Lower leg skin (tissue), 4 donors: Measurements from ENCODE around the gene VWDE. TPM values are rescaled to one million over a fixed set of nuclear protein-coding genes. Genes with fewer than 3 reads are reported as not detected.
A peak's percentile ranks its signal among the peaks of the same experiment; 100 is the strongest.
"Not testable (repeated sequence)": the region's sequence is repeated elsewhere in the genome, so short reads cannot be mapped to it uniquely, and the experiment has no call there.

Experiments used
- DNase-seq, 2 donors: peaks; one replicate each; pipeline ENCODE4 v3.0.0-alpha.2; 2019; ENCODE audit warnings: low spot score in 2 of 2
- H3K4me3 ChIP-seq: fragments of 200-600 bp; sonication (generic); 2 replicates; pipeline ENCODE4 v1.5.1; 2017; ENCODE audit warnings: mild to moderate bottlenecking, low read depth; ENCODE audit not compliant: poor library complexity, severe bottlenecking
- CTCF ChIP-seq, 3 donors: fragments of 450-650 bp; IDR thresholded peaks; one replicate each; pipeline ENCODE4 v1.5.1; 2016; ENCODE audit warnings: antibody characterized with exemption in 3 of 3, mild to moderate bottlenecking in 3 of 3, moderate library complexity in 2 of 3
- POLR2A ChIP-seq, 2 donors: fragments of 450-650 bp; IDR thresholded peaks; one replicate each; pipeline ENCODE4 v1.6.1; 2016 to 2017; ENCODE audit warnings: antibody characterized with exemption in 2 of 2, mild to moderate bottlenecking in 1 of 2, moderate library complexity in 1 of 2
- WGBS, 2 donors: methylation state at CpG; one replicate each; pipeline ENCODE4 v1.1.5; 2018; 5-methylcytosine and 5-hydroxymethylcytosine counted together
- intact Hi-C: fragments of 100-400 bp; cut with DNase I; formaldehyde crosslinking; loops from one replicate; pipeline ENCODE4 v1.15.0; 2023; ENCODE audit warnings: low total_unique reads
- total RNA-seq, 4 donors: library from RNA; depleted of rRNA; stranded (reverse); fragments of >200 nt; gene quantifications; one replicate each; pipeline ENCODE4 v1.1.0, GENCODE V29; 2016

VWDE gene
- under 1 TPM in 3 of 4 donors, not detected in 1; 0.05 to 0.32 (median 0.19) TPM for total RNA-seq

GRCh38 chr7:12403287-12404181 is at the start of gene VWDE:
Gene VWDE, minus strand, starts transcription at chr7:12403865. Its CDS starts 149 bp downstream, at chr7:12403716.
- peak within 1 kb of the TSS; percentile 24 for H3K4me3 ChIP-seq
- WGBS, 2 donors = 2 to 3% methylated on average over 54 of the region's 54 CpGs
- peak in 1 of 2 donors; percentile 86 for DNase-seq
- TF ChIP-seq POLR2A (IDR thresholded peaks at IDR 0.05) = no peak
- TF ChIP-seq CTCF (IDR thresholded peaks at IDR 0.05) = no peak
- intact Hi-C loops = no loop called here

GRCh38 chr7:12453136-12453535 is 49.5 kb upstream of the VWDE start:
- intact Hi-C loops = not testable (repeated sequence)
- 96 to 100% methylated on average over 2 of the region's 2 CpGs for WGBS, 2 donors

GRCh38 chr7:12450615-12451014 is 47.0 kb upstream of the VWDE start:
- no peak for DNase-seq
- no peak overlapping the region for H3K4me3 ChIP-seq
- TF ChIP-seq POLR2A (IDR thresholded peaks at IDR 0.05) (no peak), CTCF (IDR thresholded peaks at IDR 0.05) (no peak)
- WGBS, 2 donors = 40 to 78% methylated on average over 2 of the region's 2 CpGs
- intact Hi-C loops = no loop called here

More at GRCh38 chr7:12453136-12453535, 49.5 kb upstream of the VWDE start:
- H3K4me3 ChIP-seq, DNase-seq: not testable (repeated sequence)

GRCh38 chr7:12444785-12445184 is 41.1 kb upstream of the VWDE start:
- intact Hi-C loops = no loop called here
- H3K4me3 ChIP-seq = no peak overlapping the region
- no peak for TF ChIP-seq CTCF (IDR thresholded peaks at IDR 0.05)
- TF ChIP-seq POLR2A (IDR thresholded peaks at IDR 0.05) = no peak
- WGBS, 2 donors = 70 to 74% methylated on average over 3 of the region's 3 CpGs
- DNase-seq = no peak

- WGBS, 2 donors = 88 to 91% methylated on average over 5 of the region's 5 CpGs
- no peak for DNase-seq
- TF ChIP-seq POLR2A (IDR thresholded peaks at IDR 0.05) (no peak), CTCF (IDR thresholded peaks at IDR 0.05) (no peak)
- H3K4me3 ChIP-seq = no peak overlapping the region
- intact Hi-C loops = no loop called here
Observed at GRCh38 chr7:12440229-12440628, 36.6 kb upstream of the VWDE start.

GRCh38 chr7:12436896-12437535 is 33.4 kb upstream of the VWDE start:
- DNase-seq = no peak
- intact Hi-C loops = no loop called here
- no peak overlapping the region for H3K4me3 ChIP-seq
- TF ChIP-seq CTCF (IDR thresholded peaks at IDR 0.05) (no peak), POLR2A (IDR thresholded peaks at IDR 0.05) (no peak)
- WGBS, 2 donors = 48 to 56% methylated on average over 7 of the region's 7 CpGs
